T47D (cell line): Measurements from ENCODE around the gene FAM186B.
A peak's percentile ranks its signal among the peaks of the same experiment; 100 is the strongest.
"Not testable (repeated sequence)": the region's sequence is repeated elsewhere in the genome, so short reads cannot be mapped to it uniquely, and the experiment has no call there.

ENCODE experiments used
- DNase-seq, 2 experiments: peaks; one replicate each; pipeline versions ENCODE4 v3.0.0 to v3.0.0-alpha.2; 2011 to 2012; ENCODE audit warnings: low read depth in 1 of 2, low spot score in 1 of 2
- JUND ChIP-seq: IDR thresholded peaks from 2 replicates; pipeline ENCODE4 v1.6.1; 2012; ENCODE audit warnings: low read depth
- in situ Hi-C: cut with HindIII; loops from 2 replicates; pipeline ENCODE4 v1.10.0; 2016; ENCODE audit warnings: low sequenced_read_pairs, low pct_unique_long_range_greater_than_20kb

Gene FAM186B, protein sequence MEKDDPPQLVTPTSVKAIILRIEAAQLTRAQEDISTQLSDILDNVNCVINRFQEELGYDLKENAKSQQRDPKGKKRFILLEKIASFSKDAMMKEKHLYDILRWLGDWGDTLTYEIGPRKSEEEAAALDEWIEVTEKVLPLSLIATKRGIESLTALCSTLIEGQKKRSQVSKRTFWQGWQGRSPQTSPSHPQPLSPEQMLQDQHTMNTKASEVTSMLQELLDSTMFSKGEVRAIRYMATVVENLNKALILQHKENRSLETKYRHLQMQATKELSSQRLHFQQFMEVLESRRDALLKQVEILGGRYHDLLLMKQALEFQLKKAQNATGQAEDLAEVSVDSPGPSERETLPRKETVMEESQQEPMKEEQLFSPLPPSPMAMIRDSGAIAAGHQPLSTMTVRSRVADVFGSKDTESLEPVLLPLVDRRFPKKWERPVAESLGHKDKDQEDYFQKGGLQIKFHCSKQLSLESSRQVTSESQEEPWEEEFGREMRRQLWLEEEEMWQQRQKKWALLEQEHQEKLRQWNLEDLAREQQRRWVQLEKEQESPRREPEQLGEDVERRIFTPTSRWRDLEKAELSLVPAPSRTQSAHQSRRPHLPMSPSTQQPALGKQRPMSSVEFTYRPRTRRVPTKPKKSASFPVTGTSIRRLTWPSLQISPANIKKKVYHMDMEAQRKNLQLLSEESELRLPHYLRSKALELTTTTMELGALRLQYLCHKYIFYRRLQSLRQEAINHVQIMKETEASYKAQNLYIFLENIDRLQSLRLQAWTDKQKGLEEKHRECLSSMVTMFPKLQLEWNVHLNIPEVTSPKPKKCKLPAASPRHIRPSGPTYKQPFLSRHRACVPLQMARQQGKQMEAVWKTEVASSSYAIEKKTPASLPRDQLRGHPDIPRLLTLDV

DNA sequence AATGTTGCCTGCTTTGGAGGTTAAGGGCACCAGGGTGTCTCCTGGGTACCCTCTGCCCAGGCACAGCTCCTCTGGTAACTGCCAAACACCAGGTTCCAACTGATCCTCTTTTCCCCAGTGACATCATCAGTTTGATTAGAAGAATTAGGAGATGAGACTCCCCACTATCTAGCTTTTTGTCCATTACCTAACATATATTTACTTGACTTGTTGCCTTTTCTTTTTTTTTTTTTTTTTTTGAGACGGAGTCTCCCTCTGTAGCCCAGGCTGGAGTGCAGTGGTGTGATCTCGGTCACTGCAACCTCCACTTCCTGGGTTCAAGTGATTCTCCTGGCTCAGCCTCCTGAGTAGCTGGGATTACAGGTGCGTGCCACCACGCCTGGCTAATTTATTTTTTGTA, at the start of gene FAM186B:
TSS of gene FAM186B (minus strand) at position 101 of the 400 bp plus-strand sequence. CDS start 162 bp downstream, outside the sequence.
- DNase-seq, in situ Hi-C loops: not testable (repeated sequence)

- in situ Hi-C loops = no loop called here
- DNase-seq = no peak
- no peak for TF ChIP-seq JUND
Measured at GRCh38 chr12:49654715-49655114, 49.3 kb upstream of the FAM186B start.

DNA sequence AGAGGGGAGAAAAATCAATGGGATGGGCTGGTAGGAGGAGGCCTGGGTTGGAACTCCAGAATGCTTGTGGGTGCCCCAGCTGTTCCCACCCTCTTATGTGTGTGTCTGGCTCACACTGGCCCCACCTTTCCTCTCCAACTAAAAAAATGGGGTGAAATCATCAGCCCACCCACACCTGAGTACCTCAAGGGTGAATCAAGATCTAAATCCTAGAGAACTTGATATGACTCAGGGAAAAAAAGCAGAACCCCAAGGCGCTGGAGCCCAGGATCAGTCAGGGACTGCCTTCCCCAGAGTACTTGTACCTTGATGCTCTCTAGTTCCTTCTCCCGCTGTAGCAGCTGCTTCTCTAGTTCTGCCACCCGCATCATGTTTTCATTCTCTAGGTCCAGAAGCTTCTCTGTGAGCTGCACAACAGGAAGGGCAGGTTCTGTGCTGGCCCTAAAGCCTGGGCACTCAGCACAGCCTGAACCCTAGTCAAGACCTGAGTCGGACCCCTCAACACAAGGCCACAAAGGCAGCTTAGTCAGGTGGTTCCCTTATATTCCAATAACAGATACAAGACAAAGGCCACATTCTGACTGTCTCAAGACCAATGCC, 47.6 kb upstream of the FAM186B start:
- TF ChIP-seq JUND = no peak
- in situ Hi-C loops = no loop called here
- peak in 1 of 2 experiments; percentile 40 for DNase-seq

- in situ Hi-C loops = no loop called here
- no peak for TF ChIP-seq JUND
- no peak for DNase-seq
Measured at GRCh38 chr12:49651855-49652254, 46.4 kb upstream of the FAM186B start.

DNA sequence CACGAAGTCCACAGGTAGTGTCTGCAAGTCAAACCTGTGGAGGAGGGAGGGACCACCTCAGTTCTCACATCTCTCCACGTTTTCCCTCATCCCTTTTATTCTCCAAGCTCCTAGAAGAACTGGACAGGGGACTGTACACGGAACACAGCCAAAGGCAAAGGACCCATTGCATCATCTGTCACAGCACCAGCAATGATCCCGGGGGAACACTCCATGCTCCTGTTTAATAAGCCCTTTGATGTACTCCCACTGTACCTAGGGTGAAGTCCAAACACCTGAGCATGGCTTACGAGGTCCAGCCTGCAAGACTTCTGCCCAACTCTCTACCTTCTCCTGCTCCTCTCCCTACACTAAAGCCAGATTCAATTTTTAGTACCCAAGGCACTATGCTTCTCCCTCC, 44.5 kb upstream of the FAM186B start:
- in situ Hi-C loops = no loop called here
- no peak for DNase-seq
- TF ChIP-seq JUND = no peak

GRCh38 chr12:49649445-49649844, 44.0 kb upstream of the FAM186B start:
- in situ Hi-C loops = no loop called here
- TF ChIP-seq JUND = no peak

DNA sequence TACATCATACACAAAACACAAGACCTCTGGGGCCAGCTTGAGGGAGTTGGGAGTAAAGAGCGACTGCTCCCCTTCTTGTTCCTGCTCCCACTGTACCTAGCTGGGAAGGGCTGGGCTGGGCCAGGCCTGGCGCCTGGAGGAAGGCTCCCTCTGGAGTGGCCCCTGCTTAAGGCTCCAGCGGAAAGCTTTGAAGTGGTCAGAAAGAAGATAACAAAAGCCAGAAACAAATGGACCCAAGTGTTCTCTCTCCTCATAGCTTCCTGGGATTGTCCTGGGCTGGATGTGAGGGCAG, 43.2 kb upstream of the FAM186B start:
- no peak for TF ChIP-seq JUND
- in situ Hi-C loops = no loop called here
- DNase-seq = no peak

More at GRCh38 chr12:49649445-49649844, 44.0 kb upstream of the FAM186B start:
- no peak for DNase-seq

- in situ Hi-C loops = no loop called here
- TF ChIP-seq JUND = no peak
- DNase-seq = no peak
Measured at GRCh38 chr12:49647827-49648711, 42.6 kb upstream of the FAM186B start.

DNA sequence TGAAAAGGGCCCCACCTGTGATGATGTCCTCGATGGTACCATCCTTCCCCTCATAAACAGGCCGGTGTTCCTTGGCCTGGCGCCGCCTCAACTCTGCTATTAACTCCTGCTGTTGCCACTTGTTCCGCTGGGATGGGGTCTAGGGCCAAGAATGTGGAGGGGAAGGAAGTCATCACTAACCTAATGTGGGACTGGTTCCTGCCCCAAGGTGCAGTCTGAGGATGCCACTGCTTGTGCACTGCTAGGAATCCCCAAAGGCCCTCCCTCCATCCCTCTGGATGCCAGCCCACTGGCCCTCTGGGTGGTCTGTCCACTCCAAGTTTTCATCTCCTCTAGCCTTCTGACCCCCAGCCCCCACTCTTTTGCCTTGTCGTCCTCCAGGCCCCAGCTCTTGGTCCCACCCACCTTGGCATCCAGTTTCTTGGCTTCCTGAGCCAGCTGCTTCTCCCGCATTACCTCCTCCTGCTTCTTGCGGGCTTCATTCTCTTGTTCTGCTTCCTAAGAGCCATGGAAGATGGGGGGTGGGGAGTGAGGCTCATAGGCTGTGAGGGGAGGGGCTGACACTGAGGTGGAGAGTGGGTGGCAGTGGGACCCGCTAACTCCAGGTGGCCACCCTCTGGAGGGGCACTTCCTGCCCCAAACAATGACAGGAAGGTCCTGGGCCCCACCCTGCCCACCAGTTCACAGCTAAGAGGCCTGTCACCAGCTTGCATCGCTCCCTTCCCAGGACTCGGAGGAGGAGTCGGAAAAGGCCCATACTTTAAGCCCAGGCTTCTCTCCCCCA, 41.6 kb upstream of the FAM186B start:
- in situ Hi-C loops = no loop called here
- TF ChIP-seq JUND = no peak
- DNase-seq = no peak

DNA sequence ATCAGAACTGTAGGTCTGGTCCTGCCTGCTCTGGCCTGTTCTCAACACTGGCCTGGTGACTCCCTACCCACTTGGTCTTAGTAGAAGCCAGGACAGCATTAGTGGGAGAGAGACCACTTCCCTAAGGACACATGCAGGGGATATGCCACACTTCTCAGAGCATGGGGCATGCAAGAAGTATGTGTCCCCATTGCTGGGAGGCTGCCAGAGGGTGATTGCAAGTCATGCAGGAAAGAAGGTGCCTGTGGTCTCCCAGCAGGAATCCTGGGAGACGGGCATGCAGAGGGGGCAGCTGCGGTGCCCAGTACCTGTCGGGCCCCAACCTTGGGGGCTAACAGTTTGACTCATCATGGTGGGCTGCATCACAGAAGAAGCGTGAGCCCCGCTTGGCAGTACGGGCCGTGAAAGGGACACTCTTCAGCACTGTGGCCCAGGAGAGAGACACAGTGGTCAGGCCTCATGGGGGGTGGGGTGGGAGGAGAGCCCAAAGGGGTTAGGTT, 40.9 kb upstream of the FAM186B start:
- DNase-seq = no peak
- no peak for TF ChIP-seq JUND
- in situ Hi-C loops = no loop called here

DNA sequence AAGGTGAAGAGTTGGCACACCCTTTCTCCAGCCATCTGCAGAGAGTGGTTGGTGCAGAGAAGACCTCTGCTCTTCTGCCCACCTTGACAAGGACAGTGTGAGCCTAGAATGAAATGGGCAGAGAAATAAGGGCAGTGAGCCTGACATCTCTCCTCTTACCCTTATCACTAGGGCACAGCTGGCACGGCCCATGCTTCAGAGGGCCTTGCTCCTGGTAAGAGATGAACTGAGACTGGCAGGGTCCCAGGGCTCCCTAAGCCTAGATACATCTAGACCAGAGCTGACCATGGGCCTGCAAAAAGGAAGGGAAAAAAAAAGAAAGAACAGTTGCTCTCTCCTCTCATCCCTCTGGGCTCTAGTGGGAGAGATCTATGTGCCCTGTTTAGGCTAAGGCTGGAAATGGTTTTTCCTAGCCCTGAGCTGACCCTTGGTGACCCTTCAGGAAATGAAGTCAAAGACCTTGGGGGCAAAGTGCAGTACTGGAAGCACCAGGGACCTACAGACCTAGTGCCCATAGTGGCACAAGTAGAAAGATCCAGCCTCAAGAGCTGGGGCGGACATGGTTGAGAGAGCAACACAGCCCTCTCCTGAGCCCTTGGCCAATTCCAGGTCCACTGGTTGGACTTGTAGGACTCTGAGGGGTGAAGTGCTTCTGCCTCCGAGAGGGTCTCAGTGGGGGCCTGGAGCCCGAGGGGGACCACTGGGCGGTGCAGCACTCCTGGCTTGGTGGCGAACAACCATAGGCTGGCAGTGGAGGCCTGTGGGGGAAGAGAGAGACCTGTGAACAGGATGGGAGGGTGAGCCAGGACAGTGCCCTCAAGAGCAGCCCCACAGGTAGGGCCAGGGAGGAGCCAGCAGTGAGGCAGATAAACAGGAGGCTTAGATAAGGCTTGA, 40.0 kb upstream of the FAM186B start:
- no peak for TF ChIP-seq JUND
- DNase-seq = no peak
- in situ Hi-C loops = no loop called here
